Stimulated activated CD4-positive, alpha-beta T cell treated with anti-CD3 and anti-CD28 coated beads, Interleukin-15, amount 100 ng/mL, for 1 hour (primary cell): ENCODE results near the gene CES3.
"Not testable (repeated sequence)": the region's sequence is repeated elsewhere in the genome, so short reads cannot be mapped to it uniquely, and the experiment has no call there.

Experiments
- DNase-seq, 2 donors: peaks; one replicate each; pipeline ENCODE4 v3.0.0-alpha.2; 2020; ENCODE audit warnings: low read depth in 1 of 2, low spot score in 1 of 2

CES3 gene

DNA sequence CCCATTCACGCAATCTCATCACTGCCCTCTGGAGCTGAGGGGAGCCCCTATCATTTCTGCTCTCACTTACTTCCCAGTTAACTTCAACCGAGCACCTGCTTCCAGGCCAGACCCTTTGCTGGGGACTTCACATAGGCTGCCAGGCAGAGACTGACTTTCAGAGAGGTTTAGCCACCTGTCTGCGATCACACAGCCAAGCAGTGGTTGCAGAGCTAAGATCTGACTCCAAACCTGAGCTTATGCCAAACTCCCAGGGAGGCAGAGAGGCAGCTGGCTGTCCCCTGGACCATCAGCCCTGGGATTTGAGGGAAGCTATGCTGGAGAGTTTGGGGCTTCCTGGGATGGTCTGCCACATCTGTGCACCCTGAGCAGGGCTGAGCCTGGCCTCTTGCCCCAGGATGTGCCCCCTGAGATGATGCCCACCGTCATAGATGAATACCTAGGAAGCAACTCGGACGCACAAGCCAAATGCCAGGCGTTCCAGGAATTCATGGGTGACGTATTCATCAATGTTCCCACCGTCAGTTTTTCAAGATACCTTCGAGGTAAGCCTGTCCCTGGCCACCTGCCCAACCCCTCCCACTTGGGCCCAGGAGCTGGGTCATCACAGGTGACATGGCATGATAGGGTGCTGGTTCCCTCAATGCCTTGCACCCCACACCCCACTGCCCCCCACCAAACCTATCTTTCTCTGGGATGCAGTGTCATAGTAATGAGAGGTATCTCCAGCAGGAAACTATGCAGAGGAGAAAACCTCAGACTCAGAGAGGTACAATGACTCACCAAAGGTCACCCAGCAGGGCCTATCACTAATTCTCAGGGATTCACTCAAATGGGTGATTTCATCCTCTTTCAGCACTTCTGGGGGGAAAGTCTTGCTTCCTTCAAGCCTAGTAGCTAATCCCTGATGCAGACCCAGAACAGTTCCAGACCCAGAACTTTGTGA is 10.0 kb downstream of the CES3 start:
- no peak for DNase-seq

GRCh38 chr16:66972983-66973382 is 11.9 kb downstream of the CES3 start:
- no peak for DNase-seq

- no peak for DNase-seq
These were observed 12.7 kb downstream of the CES3 start for GRCh38 chr16:66973716-66974115.

DNA sequence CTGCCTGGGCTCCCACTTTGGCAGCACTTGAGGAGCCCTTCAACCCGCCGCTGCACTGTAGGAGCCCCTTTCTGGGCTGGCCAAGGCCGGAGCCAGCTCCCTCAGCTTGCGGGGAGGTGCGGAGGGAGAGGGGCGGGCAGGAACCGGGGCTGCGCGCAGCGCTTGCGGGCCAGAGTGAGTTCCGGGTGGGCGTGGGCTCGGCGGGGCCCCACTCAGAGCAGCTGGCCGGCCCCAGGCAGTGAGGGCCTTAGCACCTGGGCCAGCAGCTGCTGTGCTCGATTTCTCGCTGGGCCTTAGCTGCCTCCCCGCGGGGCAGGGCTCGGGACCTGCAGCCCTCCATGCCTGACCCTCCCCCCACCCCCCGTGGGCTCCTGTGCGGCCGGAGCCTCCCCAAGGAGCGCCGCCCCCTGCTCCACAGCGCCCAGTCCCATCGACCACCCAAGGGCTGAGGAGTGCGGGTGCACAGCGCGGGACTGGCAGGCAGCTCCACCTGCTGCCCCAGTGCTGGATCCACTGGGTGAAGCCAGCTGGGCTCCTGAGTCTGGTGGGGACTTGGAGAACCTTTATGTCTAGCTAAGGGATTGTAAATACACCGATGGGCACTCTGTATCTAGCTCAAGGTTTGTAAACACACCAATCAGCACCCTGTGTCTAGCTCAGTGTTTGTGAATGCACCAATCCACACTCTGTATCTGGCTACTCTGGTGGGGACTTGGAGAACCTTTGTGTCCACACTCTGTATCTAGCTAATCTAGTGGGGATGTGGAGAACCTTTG is 13.3 kb downstream of the CES3 start:
- DNase-seq, result not testable (repeated sequence)

DNA sequence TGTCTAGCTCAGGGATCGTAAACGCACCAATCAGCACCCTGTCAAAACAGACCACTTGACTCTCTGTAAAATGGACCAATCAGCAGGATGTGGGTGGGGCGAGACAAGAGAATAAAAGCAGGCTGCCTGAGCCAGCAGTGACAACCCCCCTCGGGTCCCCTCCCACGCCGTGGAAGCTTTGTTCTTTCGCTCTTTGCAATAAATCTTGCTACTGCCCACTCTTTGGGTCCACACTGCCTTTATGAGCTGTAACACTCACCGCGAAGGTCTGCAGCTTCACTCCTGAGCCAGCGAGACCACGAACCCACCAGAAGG is 13.8 kb downstream of the CES3 start:
- peak in 1 of 2 donors; percentile 12 for DNase-seq

DNA sequence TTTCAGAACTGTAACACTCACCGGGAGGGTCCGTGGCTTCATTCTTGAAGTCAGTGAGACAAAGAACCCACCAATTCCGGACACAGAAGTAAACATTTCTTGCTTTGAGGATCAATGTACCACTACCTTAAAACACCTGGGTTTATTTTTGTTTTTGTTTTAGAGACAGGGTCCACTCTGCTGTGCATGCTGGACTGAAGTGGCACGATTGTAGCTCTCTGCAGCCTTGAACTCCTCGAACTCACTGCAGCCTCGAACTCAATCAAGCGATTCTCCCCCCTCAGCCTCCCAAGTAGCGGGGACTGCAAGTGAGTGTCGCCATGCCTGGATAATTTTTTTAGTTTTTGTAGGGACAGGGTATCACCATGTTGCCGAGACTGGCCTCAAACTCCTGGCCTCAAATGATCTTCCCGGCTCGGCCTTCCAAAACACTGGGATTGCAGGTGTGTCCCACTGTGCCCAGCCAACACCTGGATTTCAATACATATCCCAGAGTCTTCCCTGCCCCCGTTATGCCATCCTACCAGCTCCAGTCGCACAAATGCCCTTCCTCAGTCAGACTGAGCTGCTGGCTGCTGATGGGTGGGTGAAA is 14.3 kb downstream of the CES3 start:
- DNase-seq, result no peak

DNA sequence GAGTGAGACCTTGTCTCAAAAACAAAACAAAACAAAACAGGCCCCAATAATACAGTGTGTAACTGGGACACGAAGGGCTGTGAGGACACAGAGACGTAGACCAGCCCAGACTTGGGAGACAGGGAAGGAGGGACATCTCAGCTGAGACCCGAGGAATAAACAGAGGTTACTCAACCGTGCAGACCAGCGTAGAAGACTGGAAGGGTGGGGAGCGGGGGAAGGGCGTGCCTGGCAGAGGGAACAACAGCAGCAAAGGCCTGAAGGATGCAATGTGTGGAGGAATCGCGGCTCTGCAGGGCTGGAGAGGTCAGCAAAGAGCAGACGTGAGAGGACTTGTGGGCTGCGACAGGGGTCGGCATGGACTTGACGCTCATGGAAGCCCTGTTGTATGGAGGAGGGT is 15.7 kb downstream of the CES3 start:
- DNase-seq, result no peak

DNA sequence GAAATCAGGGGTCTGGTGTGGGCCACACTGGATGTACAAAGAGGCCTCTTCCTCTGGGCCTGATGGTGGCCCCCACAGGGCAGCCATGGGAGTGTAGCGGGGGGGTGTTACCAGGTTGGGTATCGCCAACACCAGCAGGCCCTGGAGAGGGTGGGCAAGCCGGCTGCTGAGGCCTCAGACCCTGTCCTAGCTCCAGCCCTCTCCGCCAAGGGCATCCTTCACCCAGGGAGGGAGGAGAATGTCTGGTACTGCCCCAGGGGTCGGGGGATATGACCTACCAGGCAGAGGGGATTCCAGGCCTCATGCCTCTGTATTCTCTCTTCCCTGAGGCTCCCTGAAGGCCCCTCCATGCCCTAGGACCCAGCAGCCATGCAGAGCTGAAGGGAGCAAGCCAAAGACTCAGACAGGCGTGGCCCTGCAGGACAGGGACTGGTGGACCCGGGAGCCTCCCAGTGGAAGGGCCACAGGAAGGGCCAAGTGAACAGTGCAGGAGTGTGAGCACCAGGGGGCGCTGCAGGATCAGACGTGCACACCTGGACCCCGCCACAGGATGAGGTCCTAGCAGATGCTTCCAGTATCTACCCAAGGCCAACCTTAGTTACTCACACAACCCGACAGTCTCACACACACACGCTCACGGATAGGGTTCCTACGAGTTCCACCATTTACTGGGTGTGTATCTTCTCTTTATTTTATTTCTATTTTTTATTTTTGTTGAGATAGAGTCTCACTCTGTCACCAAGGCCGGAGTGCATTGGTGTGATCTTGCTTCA is 16.5 kb downstream of the CES3 start:
- DNase-seq, result peak; percentile 79 to 86

DNA sequence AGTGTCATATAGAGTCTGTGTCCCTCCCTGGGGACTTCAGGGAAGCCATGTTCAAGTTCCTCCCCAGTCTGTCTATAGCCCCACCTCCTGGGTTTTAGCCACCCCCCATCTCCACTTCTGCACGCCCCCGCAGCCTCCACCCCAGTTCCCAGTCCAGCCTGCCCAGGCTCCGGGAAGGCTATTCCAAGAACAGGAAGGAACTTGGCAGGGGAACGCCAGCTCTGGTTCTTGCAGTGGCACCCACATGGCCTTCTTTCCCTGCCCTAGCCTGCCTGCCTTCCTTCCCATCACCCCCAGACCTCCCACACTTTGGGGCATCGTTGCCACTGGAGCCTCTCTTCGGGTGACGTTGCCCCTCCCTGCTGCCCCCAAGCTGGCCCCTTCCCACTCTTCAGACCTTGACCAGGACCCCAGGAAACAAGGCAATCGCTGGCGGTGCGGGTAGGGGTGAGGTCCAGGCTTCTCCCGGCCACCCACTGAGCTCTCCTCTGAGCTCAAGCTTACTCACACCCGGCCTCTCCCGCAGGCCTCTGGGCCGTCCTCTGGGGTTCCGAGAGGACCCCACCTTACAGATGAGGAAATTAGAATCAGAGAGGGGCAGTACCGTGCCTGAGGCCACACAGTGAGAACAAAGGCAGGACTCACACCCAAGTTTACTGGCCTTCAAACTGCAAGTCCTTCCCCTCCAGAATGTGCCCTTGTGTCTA is 18.1 kb downstream of the CES3 start:
- no peak for DNase-seq

- DNase-seq, result no peak
These were observed 22.0 kb downstream of the CES3 start for GRCh38 chr16:66983033-66983432.

DNA sequence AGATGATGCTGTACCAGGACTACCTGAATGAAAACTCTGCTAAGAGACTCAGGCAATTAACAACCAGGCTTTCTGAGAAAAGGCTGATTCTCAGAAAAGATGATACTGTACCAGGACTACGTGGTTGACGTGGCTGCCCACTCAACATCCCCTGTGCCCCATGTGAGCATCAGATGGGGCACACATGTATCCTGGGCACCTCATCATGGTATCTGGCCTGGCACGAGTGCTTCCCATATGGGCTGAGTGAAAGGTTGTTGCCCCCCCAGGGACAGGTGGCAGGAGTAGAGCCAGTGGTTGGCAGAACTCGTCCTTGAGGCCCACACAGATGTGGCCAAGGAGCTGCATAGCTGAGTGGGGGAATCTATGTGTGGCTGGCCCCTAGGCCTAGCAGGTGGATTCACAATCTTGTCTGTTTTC is 23.8 kb downstream of the CES3 start:
- DNase-seq, result peak; percentile 27 to 31

- no peak for DNase-seq
These were observed 25.5 kb downstream of the CES3 start for GRCh38 chr16:66986559-66986958.

GRCh38 chr16:66988197-66988788 is 27.2 kb downstream of the CES3 start, which contains the start of gene CES4A:
Gene CES4A, plus strand, starts transcription at chr16:66988589. Its CDS starts 184 bp downstream, at chr16:66988773.
- DNase-seq, result no peak

GRCh38 chr16:66991545-66992077 is 30.5 kb downstream of the CES3 start:
- DNase-seq, result no peak

DNA sequence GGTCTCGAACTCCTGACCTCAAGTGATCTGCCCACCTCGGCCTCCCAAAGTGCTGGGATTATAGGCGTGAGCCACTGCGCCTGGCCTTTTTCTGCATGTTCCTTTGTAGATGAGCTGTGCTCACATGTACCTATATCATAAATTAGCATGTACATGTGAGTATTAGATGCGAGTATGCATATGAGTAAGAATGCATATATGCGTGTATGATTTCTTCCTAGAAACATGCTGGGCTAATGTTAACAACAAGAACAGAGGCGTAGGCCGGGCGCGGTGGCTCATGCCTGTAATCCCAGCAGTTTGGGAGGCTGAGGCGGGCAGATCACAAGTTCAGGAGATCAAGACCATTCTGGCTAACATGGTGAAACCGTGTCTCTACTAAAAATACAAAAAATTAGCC is 32.5 kb downstream of the CES3 start:
- DNase-seq, result not testable (repeated sequence)

DNA sequence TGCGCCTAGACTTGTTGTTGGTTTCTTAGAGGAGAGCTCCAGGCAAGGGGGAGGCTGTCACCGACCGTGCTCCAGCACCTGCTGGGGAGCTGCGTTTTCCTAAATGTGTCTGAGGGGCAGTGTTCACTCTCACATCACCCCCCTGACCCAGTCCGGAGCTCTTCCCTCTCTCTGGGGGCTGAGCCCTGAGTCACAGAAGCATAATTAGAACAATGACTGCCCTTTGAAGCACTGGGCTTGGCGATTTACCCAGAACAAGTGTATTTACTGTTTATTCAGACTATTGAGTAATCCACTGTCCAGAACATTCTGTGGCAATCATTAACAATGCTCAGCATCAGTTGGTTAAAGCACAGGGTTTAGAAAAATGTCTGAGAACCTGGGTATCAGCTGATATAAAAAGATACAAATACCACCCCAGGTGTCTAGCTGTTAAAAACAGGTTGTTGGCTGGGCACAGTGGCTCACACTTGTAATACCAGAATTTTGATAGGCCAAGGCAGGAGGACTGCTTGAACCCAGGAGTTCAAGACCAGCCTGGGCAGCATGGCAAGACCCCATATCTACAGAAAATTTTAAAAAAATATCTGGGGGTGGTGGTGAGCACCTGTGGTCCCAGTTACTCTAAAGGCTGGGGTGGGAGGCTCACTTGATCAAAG is 35.4 kb downstream of the CES3 start:
- DNase-seq, result no peak

DNA sequence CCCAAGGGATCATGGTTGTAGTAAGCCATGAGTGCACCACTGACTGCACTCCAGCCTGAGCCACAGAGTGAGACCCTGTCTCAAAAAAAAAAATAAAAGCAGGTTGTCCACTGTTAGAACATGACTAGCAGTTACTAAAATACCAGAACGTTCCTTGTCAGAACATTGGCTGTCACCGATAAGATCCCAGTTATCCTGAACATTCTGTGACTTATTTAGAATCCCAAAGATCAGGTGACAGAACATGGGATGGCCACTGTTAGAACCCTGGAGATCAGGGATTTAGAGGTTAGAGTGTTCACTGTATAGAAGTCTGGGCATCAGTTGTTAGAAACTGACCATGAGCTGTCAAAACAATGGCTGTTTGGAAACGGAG is 35.9 kb downstream of the CES3 start:
- DNase-seq, result no peak

- DNase-seq, result peak; percentile 22 to 45
These were observed 39.6 kb downstream of the CES3 start for GRCh38 chr16:67000384-67001351.
